Endodermal cell (in vitro differentiated cells): ENCODE results near the gene KIF17. TPM values are rescaled to one million over a fixed set of nuclear protein-coding genes. Genes with fewer than 3 reads are reported as not detected.

Source experiments
- DNase-seq: peaks from one replicate; pipeline ENCODE4 v3.0.0-alpha.2; 2017
- H3K27ac ChIP-seq: 2 replicates; pipeline ENCODE4 v1.5.1; 2013; ENCODE audit warnings: mild to moderate bottlenecking, low read depth, low read length, moderate library complexity
- H3K27me3 ChIP-seq: 2 replicates; pipeline ENCODE4 v1.6.1; 2013; ENCODE audit warnings: mild to moderate bottlenecking, low read length, moderate library complexity; ENCODE audit not compliant: insufficient read depth, control insufficient read depth, poor library complexity, severe bottlenecking
- H3K36me3 ChIP-seq: 2 replicates; pipeline ENCODE4 v1.7.0; 2013; ENCODE audit warnings: mild to moderate bottlenecking, low read length, moderate library complexity; ENCODE audit not compliant: control insufficient read depth, insufficient read depth
- H3K4me1 ChIP-seq: one replicate; pipeline ENCODE4 v1.7.0; 2013; ENCODE audit warnings: low read length; ENCODE audit not compliant: control insufficient read depth, insufficient read depth
- H3K4me3 ChIP-seq: 2 replicates; pipeline ENCODE4 v1.5.1; 2013; ENCODE audit warnings: mild to moderate bottlenecking, low read length, moderate library complexity
- H3K9ac ChIP-seq: 2 replicates; pipeline ENCODE4 v1.6.1; 2013; ENCODE audit warnings: mild to moderate bottlenecking, low read length, moderate library complexity; ENCODE audit not compliant: poor library complexity, severe bottlenecking; ENCODE audit errors: extremely low read depth
- H3K9me3 ChIP-seq: 2 replicates; pipeline ENCODE4 v1.6.1; 2013; ENCODE audit warnings: mild to moderate bottlenecking, low read length, moderate library complexity; ENCODE audit not compliant: control insufficient read depth
- H3K27ac Mint-ChIP-seq: 2 replicates; pipeline ENCODE4 v1.8.0; 2020; ENCODE audit warnings: mixed read lengths
- H3K27me3 Mint-ChIP-seq: 2 replicates; pipeline ENCODE4 v1.8.0; 2021; ENCODE audit warnings: mild to moderate bottlenecking, mixed read lengths; ENCODE audit not compliant: insufficient read depth
- H3K36me3 Mint-ChIP-seq: 2 replicates; pipeline ENCODE4 v1.8.0; 2020; ENCODE audit warnings: low read depth, mixed read lengths
- H3K4me1 Mint-ChIP-seq: 2 replicates; pipeline ENCODE4 v1.8.0; 2020; ENCODE audit warnings: mixed read lengths
- H3K4me3 Mint-ChIP-seq: 2 replicates; pipeline ENCODE4 v1.8.0; 2020; ENCODE audit warnings: mild to moderate bottlenecking, moderate library complexity, mixed read lengths
- H3K9me3 Mint-ChIP-seq: 2 replicates; pipeline ENCODE4 v1.8.0; 2020; ENCODE audit warnings: mild to moderate bottlenecking, mixed read lengths
- WGBS, 2 experiments: methylation state at CpG; one replicate each; pipeline versions ENCODE4 v1.1.5 to v1.1.7; 2013; ENCODE audit warnings: missing lambda C conversion rate in 2 of 2, mixed read lengths in 1 of 2; ENCODE audit not compliant: insufficient coverage in 1 of 2, insufficient read length in 1 of 2; 5-methylcytosine and 5-hydroxymethylcytosine counted together
- total RNA-seq, 2 donors: library from RNA; stranded (reverse); fragmentation: NEBNext Ultra II Directional in 1 of 2; extraction: Animal tissue kit (Norgen Biotek cat#: 25700) in 1 of 2; gene quantifications; 2 replicates in 1 of 2; 3 replicates in 1 of 2; pipeline ENCODE4 v1.2.1, GENCODE V29; 2021
- TF ChIP-seq, protein P1 (sequence below): fragments of 200-600 bp; sonication (generic); conservative IDR thresholded peaks from 2 replicates; pipeline ENCODE4 v1.5.0; 2021; ENCODE audit warnings: antibody characterized with exemption, mild to moderate bottlenecking

KIF17 gene
- total RNA-seq, 2 donors from 2014 or later = 4.2 to 8.0 TPM

DNA sequence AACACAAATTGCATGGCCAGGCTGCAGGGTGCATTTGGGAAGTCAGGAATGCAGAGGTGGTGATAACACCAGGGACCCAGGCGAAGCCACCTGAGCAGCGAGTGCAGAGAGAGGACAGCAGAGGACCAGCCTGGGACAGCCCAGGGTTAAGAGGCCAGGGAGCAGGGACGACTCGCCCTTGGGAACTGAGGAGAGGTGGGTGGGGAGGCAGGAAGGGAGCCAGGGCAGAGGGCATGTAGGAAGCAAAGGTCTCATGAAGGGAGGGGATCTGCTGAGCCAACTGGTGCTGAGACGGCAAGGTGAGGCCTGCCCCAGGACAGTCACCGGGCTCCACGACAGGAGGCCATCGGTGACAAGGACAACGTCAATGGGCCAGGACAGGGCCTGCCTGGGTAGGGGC lies 16.4 kb downstream of the KIF17 start:
- no peak overlapping the region for H3K27ac Mint-ChIP-seq

DNA sequence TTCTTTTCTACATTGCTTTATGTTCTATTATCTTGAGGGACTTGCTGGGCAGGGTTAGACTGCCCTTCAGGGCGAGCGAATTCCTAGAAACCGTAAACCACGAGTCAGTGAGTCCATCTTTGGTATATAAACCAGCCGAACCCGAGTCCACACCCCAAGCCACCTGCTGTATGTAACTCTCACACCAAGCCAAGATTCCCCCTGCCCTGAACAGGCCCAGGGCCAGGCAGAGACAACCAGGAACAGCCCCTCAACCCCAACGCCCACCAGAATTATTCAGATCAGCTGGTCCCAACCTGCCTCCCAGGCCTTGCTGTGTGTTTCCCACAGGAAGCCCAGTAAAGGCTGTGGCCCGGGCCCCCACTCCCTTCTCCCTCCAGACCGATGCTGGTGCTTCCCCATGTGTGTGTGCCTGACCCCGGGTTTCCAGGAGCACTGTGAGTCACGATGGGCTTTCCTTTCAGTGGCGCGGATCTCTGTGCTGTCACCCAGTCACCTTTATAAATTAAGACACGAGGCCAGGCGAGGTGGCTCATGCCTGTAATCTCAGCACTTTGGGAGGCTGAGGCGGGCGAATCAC lies 17.1 kb downstream of the KIF17 start:
- DNase-seq = no peak
- no peaks in the 10 kb centered on the region for H3K9me3 Mint-ChIP-seq
- no peaks in the 10 kb centered on the region for H3K4me1 Mint-ChIP-seq
- Histone ChIP-seq H3K36me3 (no peaks in the 10 kb centered on the region), H3K4me3 (no peak overlapping the region), H3K27me3 (no peaks in the 10 kb centered on the region), H3K9ac (no peak overlapping the region), H3K4me1 (no peaks in the 10 kb centered on the region), H3K9me3 (no peaks in the 10 kb centered on the region), H3K27ac (no peak overlapping the region)
- peak overlapping the region; percentile 22 for H3K27ac Mint-ChIP-seq
- H3K27me3 Mint-ChIP-seq = no peaks in the 10 kb centered on the region
- WGBS, 2 experiments = 85 to 92% methylated on average over 9 to 17 of the region's 17 CpGs
- no peaks in the 10 kb centered on the region for H3K36me3 Mint-ChIP-seq
- TF ChIP-seq, protein P1, sequence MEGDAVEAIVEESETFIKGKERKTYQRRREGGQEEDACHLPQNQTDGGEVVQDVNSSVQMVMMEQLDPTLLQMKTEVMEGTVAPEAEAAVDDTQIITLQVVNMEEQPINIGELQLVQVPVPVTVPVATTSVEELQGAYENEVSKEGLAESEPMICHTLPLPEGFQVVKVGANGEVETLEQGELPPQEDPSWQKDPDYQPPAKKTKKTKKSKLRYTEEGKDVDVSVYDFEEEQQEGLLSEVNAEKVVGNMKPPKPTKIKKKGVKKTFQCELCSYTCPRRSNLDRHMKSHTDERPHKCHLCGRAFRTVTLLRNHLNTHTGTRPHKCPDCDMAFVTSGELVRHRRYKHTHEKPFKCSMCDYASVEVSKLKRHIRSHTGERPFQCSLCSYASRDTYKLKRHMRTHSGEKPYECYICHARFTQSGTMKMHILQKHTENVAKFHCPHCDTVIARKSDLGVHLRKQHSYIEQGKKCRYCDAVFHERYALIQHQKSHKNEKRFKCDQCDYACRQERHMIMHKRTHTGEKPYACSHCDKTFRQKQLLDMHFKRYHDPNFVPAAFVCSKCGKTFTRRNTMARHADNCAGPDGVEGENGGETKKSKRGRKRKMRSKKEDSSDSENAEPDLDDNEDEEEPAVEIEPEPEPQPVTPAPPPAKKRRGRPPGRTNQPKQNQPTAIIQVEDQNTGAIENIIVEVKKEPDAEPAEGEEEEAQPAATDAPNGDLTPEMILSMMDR = no peak
- no peak overlapping the region for H3K4me3 Mint-ChIP-seq

More for the DNA sequence above, 16.4 kb downstream of the KIF17 start:
- no peaks in the 10 kb centered on the region for H3K27me3 ChIP-seq
- no peak for DNase-seq
- H3K4me1 Mint-ChIP-seq = no peaks in the 10 kb centered on the region
- H3K9me3 ChIP-seq = no peaks in the 10 kb centered on the region
- H3K9me3 Mint-ChIP-seq = no peaks in the 10 kb centered on the region
- H3K36me3 Mint-ChIP-seq = no peaks in the 10 kb centered on the region
- no peaks in the 10 kb centered on the region for H3K36me3 ChIP-seq
- no peak overlapping the region for H3K4me3 Mint-ChIP-seq
- H3K27ac ChIP-seq = no peak overlapping the region
- TF ChIP-seq, protein P1 = no peak
- no peaks in the 10 kb centered on the region for H3K4me1 ChIP-seq
- WGBS, 2 experiments = 96 to 97% methylated on average over 9 of the region's 9 CpGs
- no peak overlapping the region for H3K9ac ChIP-seq
- H3K27me3 Mint-ChIP-seq = no peaks in the 10 kb centered on the region
- no peak overlapping the region for H3K4me3 ChIP-seq

DNA sequence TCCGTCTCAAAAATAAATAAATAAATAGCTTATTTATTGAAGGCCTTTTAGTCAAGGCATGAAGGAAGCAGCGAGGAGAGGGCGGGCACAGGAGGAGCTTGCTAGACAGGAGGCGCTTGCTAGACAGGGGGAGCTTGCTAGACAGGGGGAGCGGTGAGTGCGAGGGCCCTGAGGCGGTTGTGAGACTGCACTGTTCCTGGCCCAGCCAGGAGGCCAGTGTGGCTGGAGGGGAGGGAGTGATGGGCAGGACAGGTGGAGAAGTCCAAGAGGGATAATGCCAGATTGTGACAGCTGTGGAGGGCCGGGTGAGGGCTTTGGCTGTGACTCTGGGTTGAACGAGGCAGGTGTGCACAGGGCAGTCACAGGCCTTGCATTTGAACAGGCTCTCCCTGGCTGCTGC lies 18.2 kb downstream of the KIF17 start:
- no peaks in the 10 kb centered on the region for H3K4me1 ChIP-seq
- H3K36me3 Mint-ChIP-seq = no peaks in the 10 kb centered on the region
- H3K9me3 Mint-ChIP-seq = no peaks in the 10 kb centered on the region
- peak overlapping the region; percentile 37 for H3K27ac Mint-ChIP-seq
- no peaks in the 10 kb centered on the region for H3K4me1 Mint-ChIP-seq
- H3K27ac ChIP-seq = no peak overlapping the region
- TF ChIP-seq, protein P1 = no peak
- H3K4me3 Mint-ChIP-seq = no peak overlapping the region
- H3K27me3 Mint-ChIP-seq = no peaks in the 10 kb centered on the region
- peak; percentile 38 for DNase-seq
- H3K9me3 ChIP-seq = no peaks in the 10 kb centered on the region
- 92 to 94% methylated on average over 5 to 8 of the region's 9 CpGs for WGBS, 2 experiments
- H3K27me3 ChIP-seq = no peaks in the 10 kb centered on the region
- H3K4me3 ChIP-seq = no peak overlapping the region
- H3K9ac ChIP-seq = no peak overlapping the region
- no peaks in the 10 kb centered on the region for H3K36me3 ChIP-seq
